ENCODE results near the gene UST.
"Not testable (repeated sequence)": the region's sequence is repeated elsewhere in the genome, so short reads cannot be mapped to it uniquely, and the experiment has no call there.

The UST gene

DNA sequence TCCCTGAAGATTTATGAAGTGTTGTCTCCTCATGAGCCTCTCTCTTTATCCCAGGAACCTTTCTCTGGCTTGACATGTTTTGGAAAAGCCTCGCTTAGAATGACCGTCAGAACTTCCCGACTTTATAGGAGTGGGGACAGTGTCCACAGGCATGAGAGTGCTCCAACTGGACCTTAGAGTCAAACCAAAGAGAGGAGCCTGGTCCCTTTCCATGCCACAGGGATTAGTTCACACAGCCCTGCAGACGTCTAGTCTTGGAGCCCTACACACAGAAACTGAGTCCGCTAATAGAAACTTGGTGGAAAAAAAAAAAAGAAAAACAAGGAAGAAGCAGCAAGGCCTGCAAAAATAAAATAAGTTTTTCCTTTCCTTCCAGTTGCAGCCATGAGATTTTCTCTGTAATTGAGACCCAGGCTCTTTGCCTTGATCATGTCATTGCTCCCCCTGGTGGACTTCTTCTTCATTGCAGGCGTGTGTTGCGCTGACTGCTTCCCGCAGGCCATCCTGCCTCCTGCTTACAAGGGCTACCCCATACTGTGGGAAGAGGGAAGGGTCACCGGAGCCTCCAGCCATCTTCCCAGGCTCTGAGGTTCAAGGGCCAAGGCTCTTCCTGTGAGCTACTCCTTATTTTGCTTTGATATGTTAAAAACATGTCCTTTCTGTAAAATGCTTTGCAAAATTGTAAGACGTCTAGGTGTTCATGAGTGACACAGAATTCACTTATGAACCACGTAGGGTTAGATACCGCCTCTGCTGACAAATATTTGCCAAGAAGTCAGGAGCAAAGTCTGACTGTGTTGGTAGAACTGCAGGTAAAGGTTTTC is 201.0 kb downstream of the UST start:
- DNase-seq (ENCODE audit: low spot score), result peak; percentile 56

DNA sequence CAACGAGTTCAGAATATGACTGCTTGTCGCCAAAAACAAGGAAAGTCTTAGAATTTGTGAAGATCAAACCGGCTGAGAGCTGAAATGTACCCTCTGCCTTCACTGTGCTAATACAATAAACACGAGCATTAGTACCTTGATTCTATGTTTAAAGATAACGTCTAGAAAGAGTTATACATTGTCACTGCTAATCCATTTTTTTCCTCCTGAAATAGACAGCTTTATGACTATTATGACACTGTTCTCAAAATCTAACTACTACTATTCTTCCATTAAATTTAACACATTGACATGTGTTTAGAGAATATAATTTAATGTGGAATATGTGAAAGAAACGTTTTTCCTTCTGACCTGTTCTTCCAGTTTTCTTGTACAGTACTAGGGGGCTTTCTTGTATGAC is 204.8 kb downstream of the UST start:
- no peak for DNase-seq (ENCODE audit: low spot score)

GRCh38 chr6:148952147-148953035 is 205.6 kb downstream of the UST start:
- DNase-seq (ENCODE audit: low spot score), result no peak

DNA sequence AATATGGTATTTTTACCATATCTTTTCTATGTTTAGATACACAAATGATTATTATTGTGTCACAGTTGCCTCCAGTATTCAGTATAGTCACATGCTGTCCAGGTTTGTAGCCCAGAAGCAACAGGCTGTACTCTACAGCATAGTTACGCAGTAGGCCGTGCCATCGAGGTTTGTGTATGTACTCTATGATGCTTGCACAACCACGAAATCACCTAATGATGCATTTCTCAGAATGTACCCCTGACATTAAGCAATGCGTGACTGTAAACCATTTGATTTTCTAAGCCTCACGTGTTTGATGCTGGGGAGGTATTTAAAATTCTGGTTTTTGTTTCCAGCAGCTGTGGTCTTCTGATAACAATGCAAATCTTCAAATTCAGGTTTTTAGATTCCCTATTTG is 207.6 kb downstream of the UST start:
- DNase-seq (ENCODE audit: low spot score), result no peak

GRCh38 chr6:148954934-148955333 is 208.1 kb downstream of the UST start:
- DNase-seq (ENCODE audit: low spot score), result no peak

DNA sequence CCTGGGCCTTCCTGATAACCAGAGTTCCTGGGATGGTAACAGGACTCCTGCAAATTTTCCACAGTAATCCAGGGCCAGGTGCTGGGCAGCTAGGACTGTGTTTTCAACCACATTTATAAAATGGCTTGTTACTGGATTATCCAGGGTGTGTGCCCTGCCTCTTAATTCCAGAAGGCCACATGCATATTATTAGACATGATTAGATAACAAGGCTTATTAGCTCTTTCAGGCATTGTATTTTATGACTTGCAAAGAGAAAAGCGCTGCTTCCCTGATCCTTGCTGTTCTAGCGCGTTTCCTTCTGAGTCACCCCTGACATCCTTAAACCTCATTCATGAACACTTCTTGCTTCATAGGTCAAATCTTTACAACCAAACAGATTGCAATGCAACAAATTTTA is 208.6 kb downstream of the UST start:
- no peak for DNase-seq (ENCODE audit: low spot score)

DNA sequence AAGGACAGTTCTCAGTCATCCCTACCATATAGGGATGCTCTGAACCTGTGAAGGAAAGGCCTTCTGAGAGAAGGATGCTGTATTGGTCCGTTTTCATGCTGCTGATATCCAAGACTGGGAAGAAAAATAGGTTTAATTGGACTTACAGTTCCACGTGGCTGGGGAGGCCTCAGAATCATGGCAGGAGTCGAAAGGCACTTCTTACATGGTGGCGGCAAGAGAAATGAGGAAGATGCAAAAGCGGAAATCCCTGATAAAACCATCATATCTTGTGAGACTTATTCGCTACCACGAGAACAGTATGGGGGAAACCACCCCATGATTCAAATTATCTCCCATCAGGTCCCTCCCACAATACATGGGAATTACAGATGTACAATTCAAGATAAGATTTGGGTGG is 209.3 kb downstream of the UST start:
- not testable (repeated sequence) for DNase-seq (ENCODE audit: low spot score)

DNA sequence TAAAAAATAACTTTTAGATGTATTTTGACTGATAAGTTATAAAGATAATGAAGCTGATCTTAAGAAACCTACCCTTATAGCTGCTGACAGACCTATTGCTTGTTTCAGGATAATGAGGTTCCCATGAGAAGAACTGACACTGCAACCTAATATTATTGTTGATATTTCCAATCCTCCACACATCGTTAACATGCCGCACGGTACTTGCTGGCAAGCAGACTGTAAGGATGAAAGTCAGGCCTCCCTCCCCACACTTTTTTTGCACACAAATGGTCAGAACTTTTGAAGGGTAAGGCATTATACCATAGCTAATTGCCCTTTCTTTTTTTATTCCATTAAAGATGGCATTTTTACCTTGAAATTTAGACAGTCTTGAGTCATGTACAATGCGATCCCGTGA is 210.9 kb downstream of the UST start:
- no peak for DNase-seq (ENCODE audit: low spot score)

- no peak for DNase-seq (ENCODE audit: low spot score)
Measured at GRCh38 chr6:148959008-148959407, 212.2 kb downstream of the UST start.

GRCh38 chr6:148959501-148959900 is 212.7 kb downstream of the UST start:
- no peak for DNase-seq (ENCODE audit: low spot score)

DNA sequence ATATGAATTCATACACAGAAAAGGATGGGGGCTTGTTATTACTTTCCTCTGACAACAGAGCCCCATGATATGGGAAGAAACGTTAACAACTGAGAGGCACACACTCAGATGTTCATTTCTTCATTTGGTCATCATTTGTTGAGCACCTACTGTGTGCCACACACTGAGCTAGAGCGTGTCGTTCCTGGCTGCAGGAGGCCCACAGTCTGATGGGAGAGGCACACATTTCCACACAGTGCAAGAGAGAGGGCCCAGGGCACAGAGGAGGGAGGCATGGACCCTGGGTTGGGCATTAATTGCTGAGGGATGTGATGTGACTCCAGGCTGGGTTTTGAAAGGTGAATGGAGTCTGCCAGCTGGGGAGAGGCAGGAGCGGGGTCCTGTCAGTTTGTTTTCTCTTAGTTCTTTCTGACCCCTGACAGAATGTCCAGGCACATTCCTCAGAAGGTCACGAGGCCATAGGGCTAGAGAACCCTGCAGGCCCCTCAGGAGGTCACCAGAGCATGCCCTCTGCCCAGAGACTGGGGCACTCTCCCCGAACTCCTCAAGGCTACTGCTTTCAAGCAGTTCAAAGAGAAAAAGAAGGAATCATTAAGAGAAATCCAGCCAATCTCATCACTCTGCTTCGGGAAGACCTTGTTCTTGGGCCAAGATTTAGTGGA is 216.2 kb downstream of the UST start:
- DNase-seq (ENCODE audit: low spot score), result no peak

DNA sequence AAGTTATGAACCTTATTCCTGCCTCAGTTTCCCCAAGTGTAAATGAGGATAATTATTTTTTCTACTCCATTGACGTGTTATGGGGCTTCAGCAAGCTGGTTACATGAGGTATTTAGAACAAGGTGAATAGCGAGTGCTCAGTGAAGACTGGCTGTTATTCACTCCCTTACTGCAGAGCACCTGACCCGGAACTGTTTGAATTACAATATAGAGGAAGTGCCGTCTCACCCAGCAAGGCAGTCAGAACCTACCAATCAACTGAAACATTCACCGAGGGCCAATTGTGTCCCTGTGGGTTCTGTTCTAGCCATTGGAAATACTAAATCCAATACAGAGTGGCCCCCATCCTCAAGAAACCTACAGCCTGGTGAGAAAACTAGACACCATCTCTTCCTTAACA is 216.9 kb downstream of the UST start:
- DNase-seq (ENCODE audit: low spot score), result no peak

- no peak for DNase-seq (ENCODE audit: low spot score)
Measured at GRCh38 chr6:148964467-148964866, 217.6 kb downstream of the UST start.

DNA sequence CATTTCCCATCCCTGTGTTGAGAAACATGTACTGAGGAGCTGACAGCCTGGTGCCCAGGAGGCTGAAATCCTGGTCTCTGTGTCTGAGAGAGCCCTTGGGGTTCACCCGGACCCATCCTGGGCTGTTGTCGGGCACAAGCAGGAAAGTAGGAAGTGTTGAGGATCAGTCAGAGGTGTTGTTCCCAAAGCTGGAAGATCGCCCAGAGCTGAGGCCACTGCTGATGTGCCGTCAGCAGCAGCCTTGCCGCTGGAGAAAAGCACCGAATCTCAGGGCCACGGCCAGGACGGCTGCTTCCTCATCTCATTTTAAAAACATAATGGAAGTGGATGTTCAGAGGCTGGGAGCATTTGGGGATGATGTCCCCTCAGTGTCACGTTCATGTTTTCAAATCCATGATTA is 218.5 kb downstream of the UST start:
- DNase-seq (ENCODE audit: low spot score), result no peak

- DNase-seq (ENCODE audit: low spot score), result no peak
Measured at GRCh38 chr6:148967011-148967520, 220.2 kb downstream of the UST start.

DNA sequence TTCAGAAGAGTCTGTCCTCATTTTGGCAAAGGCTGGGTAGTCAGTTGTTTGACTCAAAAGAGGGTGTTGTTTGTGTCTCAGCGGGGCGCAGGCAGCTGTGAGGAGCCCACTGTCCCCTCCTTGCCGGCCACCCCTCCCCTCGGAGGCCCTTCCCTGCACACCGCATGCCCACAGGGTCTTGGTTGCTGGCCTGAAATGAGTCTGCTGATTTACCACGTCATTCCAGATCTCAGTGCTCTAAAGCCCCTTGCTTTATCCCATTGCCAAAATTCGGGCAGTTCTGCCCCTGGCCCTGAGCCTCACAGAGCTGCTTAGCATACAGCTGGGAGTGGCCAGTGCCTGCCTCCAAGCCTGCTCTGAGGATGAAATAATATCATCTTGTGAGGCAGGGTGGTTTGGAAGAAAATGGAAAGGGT is 220.7 kb downstream of the UST start:
- DNase-seq (ENCODE audit: low spot score), result no peak

GRCh38 chr6:148968771-148969602 is 222.2 kb downstream of the UST start:
- DNase-seq (ENCODE audit: low spot score), result no peak

DNA sequence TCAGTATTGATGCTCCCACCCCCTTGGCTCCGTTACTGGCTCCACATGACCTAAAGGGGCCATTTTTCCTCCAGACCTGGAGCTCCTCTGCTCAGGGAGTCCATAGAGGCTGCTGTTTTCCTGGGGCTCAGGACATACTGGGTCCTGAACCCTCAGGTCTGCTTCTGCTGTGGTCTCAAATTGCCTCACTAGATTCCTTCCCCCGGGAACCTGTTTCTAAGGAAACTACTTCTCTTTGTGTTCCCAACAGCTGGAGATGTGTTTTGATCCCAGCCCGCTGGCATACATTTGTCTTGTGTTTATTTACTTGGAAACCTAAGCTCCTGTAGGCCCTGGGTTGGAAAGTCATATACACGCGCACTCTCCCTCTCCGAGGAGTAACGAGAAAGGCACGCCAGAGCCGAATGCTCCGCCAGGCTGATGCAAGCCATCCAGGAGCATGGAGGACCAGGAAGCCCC is 222.8 kb downstream of the UST start:
- DNase-seq (ENCODE audit: low spot score), result no peak

GRCh38 chr6:148971031-148971927 is 224.4 kb downstream of the UST start:
- DNase-seq (ENCODE audit: low spot score), result no peak

DNA sequence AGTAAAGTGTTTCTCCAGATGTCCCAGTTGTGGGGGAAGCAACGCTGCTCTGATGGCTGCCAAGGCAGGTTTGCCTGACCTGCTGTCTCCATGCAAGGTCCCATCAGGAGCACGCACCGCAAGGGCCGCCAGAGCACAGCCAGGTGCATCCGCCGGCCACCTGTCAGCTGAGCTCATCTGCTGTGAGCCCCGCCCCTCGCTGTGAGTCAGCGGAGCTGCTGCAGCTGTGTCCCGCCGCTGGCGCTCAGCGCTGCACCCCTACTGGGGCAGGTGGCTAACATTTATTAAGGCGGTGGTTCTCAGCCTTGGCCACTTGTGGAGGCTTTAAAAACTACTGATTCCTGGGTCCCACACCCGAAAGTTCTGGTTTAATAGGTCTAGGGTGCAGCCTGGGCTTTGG is 225.7 kb downstream of the UST start:
- no peak for DNase-seq (ENCODE audit: low spot score)

Data from COLO829 (cell line).